GM19193 (cell line): Measurements from ENCODE around the gene VWA5B1.

Source experiments
- POLR2A ChIP-seq: IDR thresholded peaks from 4 replicates; pipeline ENCODE4 v1.6.1; 2011; ENCODE audit not compliant: insufficient read depth, insufficient read length; ENCODE audit errors: extremely low read depth

VWA5B1 gene

DNA sequence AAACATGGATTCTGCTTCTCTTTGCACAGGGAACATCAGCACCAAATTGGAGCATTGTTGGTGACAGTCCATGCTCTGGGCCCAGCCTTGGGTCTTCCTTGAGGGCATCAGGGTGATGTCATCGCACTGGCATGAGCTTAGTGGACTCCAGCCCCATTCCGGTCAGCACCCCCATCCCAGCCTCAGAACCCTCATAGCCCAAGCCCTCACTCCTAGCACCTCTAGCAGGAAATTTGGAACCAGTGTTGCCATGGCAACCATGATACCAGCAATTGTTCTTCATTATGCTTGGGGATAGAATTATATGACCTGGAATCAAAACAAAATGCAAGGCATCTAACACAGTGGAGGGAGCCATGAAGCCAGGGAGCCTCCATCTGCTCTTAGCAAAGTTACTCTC, 83.1 kb downstream of the VWA5B1 start:
- no peak for TF ChIP-seq POLR2A

DNA sequence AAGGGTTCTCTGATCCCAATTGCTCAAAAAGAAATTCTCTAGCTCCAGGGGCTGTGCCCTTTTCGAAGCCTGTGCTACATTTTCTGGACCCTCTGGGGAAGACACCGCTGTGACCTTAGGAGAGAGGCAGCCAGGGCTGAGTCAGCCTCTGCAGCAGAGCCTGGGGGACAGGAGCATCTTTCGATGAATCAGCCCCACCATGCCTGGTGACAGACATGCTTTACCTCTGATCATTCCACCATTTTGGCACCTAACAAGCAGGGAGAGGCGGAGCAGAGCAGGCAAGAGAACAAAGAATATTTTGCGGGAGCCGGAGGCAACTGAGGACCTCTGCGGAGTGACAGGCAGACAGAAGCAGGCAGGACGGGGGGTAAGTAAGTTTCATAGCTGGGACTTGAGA, 84.9 kb downstream of the VWA5B1 start:
- TF ChIP-seq POLR2A, result no peak

- TF ChIP-seq POLR2A, result no peak
Measured at GRCh38 chr1:20376171-20376570, 85.5 kb downstream of the VWA5B1 start.

GRCh38 chr1:20376880-20377494, 86.3 kb downstream of the VWA5B1 start:
- TF ChIP-seq POLR2A, result no peak

- TF ChIP-seq POLR2A, result no peak
Measured at GRCh38 chr1:20377516-20378270, 87.0 kb downstream of the VWA5B1 start.

- no peak for TF ChIP-seq POLR2A
Measured at GRCh38 chr1:20379075-20379474, 88.4 kb downstream of the VWA5B1 start.

GRCh38 chr1:20380175-20380574, 89.5 kb downstream of the VWA5B1 start:
- TF ChIP-seq POLR2A, result no peak

DNA sequence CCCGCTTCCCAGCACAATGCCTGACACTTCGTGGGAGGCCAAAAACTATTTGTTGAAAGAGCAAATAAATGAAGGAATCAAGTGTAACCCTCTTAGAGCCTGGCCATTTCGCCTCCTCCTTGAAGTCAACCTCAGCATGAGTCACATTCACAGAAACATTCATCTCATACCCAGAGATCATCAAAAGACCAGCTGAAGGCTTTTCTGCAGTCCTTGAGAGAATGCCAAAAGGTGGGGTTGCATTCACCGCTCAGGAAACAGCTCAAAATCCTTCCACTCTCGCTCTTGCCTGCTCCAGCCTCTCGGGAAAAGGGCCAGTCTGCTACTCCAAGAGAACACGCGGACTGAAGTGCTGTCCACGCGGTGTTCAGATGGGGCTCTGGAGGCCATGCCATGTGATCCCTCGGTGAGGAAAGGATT, 90.0 kb downstream of the VWA5B1 start:
- no peak for TF ChIP-seq POLR2A

DNA sequence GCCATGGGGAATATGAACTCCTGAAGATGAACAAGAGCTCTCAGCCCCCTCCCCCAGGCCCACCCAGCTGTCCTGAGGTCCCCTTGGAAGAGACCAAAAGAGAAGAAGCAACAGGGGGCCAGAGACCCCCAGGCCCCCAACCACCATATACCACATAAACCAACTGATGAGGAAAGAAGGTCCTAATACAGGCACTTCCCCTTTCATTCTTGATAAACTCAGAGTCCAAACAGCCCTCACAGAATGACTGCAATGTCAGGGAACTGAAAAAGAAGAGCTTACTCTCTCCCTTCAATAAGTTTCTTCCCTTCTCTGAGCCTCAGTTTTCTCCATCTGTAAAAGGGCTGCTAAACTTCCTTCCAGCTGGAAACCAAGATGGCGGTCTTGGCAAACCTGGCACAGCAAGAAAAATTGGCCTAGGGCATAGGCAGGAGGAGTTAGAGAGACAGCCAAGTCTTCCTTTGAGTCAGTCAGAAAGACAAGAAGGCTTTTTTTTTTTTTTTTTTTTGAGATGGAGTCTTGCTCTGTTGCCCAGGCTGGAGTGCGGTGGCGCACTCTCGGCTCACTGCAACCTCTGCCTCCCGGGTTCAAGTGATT, 90.5 kb downstream of the VWA5B1 start:
- no peak for TF ChIP-seq POLR2A

DNA sequence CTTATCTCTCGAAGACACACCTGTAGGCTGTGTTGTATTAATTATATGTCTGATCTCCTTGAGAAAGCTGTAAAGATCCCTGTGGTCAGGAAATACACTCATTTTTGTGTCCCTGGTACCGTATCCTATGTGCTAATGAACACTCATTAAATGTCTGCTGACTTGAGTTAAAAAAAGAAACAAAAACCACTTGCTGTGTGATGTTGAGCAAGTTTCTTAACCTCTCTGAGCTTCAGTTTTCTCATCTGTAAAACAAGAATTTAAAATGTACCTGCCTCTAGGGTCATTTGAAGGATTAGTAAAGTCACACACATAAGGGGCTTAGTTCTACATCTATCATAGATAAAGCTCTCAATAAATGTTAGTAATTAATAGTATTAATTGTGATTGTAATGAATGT, 91.3 kb downstream of the VWA5B1 start:
- no peak for TF ChIP-seq POLR2A

DNA sequence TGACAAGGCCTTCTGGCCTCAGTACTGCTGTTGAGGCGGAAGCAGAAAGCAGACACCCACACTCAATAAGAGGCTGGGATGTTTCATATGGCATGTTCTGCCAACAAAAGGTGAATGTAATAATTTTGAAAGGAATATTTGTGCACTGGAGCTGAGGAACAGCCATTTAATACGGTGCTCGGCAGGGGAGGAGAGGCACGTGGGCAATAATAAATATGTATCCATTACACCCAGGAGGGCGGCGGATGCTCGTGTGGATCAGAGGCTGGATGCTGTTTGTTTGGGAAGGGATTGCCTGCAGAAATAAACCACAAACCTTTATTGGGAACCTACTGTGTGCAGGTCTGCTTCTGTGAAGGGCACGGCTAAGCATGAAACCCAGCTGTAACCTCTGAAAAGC, 92.0 kb downstream of the VWA5B1 start:
- no peak for TF ChIP-seq POLR2A

DNA sequence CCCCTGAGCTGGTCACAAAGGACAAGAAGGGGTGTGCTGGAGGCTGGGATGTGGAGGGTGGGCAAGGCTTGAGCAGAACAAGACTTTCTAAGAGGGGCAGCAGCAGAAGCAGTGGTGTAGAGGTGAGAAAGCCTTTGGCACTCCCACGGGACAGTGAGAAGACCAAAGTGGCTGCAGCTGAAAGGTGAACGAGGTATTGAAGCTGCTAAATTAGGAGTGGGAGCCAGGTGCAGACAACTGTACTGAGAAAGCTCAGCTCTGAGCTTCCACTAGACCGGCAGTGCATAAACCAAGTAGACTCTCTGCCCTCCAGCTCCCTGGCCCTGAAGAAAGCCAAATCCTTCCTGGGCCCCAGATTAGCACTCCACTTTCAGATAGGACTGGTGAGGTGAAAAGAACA, 93.0 kb downstream of the VWA5B1 start:
- TF ChIP-seq POLR2A, result no peak

DNA sequence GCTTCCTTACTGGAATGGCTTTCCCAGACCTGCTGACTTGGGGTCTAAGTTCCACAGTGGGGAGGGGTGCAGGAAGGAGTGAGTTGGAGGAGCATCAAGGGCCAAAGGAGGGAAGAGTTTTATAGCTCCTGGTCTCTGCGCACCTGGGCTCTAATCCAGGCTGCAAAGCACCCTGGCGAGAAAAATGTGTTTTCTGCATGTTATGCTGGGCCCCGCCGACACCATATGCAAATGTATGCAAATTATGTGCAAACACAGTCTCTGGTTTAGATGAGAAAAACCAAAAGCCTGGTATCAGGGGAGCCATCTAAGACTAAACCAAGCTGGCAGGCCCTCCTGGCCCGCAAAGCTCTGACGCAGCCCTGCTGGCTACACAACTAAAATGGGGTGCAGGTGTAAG, 95.0 kb downstream of the VWA5B1 start:
- TF ChIP-seq POLR2A, result no peak

GRCh38 chr1:20386323-20387081, 95.8 kb downstream of the VWA5B1 start:
- no peak for TF ChIP-seq POLR2A

DNA sequence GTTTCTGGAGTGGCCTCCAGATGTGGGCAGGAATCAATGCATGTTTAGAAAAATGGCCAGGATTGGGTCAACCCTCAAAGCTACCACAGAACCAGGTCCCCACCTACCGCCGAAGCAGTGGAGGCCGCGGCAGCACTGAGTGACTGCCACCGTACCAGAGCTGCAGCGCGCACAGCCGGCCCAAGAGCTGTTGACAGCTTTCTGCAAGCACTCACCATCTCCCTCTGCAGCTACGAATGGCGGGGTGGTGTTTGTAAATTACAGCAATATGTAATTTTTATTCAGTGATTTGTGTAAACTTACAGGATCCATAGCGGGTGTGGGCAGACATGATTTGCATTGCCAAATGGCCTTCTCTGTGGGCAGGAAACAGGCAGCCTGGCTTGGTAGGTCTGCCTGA, 98.9 kb downstream of the VWA5B1 start:
- TF ChIP-seq POLR2A, result no peak
